SIG-M5 treated with dmso at 0.1 percent for 504 hours (cell line): ENCODE data around the gene AZU1.
A peak's percentile ranks its signal among the peaks of the same experiment; 100 is the strongest.
"Not testable (repeated sequence)": the region's sequence is repeated elsewhere in the genome, so short reads cannot be mapped to it uniquely, and the experiment has no call there.

Experiments used
- DNase-seq: peaks from one replicate; lab custom pipeline; 2025; ENCODE audit not compliant: unreplicated experiment; lab: John Stamatoyannopoulos, UW

The AZU1 gene

GRCh38 chr19:852136-853013 is 24.7 kb downstream of the AZU1 start, which contains the start of gene ELANE:
Gene ELANE (plus strand): TSS chr19:852303. CDS start chr19:852329, 26 bp downstream.
- peak; percentile 45 for DNase-seq

GRCh38 chr19:853014-853585 is 25.5 kb downstream of the AZU1 start:
- DNase-seq, result no peak

GRCh38 chr19:853614-854220 is 26.1 kb downstream of the AZU1 start:
- not testable (repeated sequence) for DNase-seq

GRCh38 chr19:854549-854948 is 26.9 kb downstream of the AZU1 start:
- no peak for DNase-seq

GRCh38 chr19:855142-855541 is 27.5 kb downstream of the AZU1 start:
- DNase-seq, result no peak

- DNase-seq, result no peak
These were observed 28.0 kb downstream of the AZU1 start for GRCh38 chr19:855566-856120.

GRCh38 chr19:858284-858683 is 30.6 kb downstream of the AZU1 start:
- DNase-seq, result no peak

GRCh38 chr19:858868-859843 is 31.5 kb downstream of the AZU1 start, which contains the start of gene CFD:
Gene CFD (plus strand): TSS chr19:859664. CDS start chr19:859690, 26 bp downstream.
- peak; percentile 77 for DNase-seq

- no peak for DNase-seq
These were observed 33.6 kb downstream of the AZU1 start for GRCh38 chr19:861141-861755.

GRCh38 chr19:861756-862580 is 34.3 kb downstream of the AZU1 start:
- peak; percentile 69 for DNase-seq

- no peak for DNase-seq
These were observed 35.1 kb downstream of the AZU1 start for GRCh38 chr19:862581-863314.

- DNase-seq, result no peak
These were observed 35.6 kb downstream of the AZU1 start for GRCh38 chr19:863315-863620.

- no peak for DNase-seq
These were observed 39.2 kb downstream of the AZU1 start for GRCh38 chr19:866769-867300.

GRCh38 chr19:867301-867793 is 39.7 kb downstream of the AZU1 start:
- DNase-seq, result no peak

GRCh38 chr19:867855-868457 is 40.3 kb downstream of the AZU1 start:
- DNase-seq, result no peak

GRCh38 chr19:868458-869244 is 41.0 kb downstream of the AZU1 start:
- DNase-seq, result no peak
